ENCODE data around the gene SLC16A12.

DNA sequence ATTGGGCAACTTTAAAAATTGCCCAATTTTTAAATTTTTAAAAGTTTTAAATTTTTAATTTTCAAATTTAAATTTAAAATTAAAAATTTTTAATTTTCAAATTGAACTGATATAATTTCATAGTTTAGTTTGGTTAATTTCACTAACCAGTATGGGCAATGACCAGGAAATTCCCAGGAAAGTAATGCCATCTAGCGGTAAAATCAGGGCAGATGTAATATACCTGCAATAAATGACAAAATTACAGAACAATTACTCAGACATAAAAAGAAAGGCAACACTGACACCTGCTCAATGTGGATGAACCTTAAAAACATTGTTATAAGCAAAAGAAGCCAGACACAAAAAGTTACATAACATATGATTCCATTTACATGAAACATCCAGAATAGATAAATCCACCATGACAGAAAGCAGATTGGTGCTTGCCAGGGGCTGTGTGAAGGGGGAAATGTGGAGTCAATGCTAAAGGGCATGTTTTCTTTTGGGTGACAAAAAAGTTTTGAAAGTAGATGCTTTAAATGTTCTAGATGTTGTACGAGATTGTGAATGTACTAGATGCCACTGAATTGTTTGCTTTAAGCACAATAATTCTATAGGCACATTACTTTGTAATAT is 28.6 kb upstream of the SLC16A12 start:
- peak; percentile 33 to 92 (median 68) for TF ChIP-seq CTCF (IDR thresholded peaks at IDR 0.05)
- TF ChIP-seq POLR2A (IDR thresholded peaks at IDR 0.05), result no peak
